Measurements from ENCODE around the gene PAM. TPM values are rescaled to one million over a fixed set of nuclear protein-coding genes. Genes with fewer than 3 reads are reported as not detected.

Gene PAM
- total and polyA plus RNA-seq, 2 of the 8 experiments (the other 6 are each of a cell fraction or from before 2014, with no cell fraction given), result 30.4 to 67.8 TPM

GRCh38 chr5:102869230-102869629, 114.1 kb downstream of the PAM start:
- H2BK120ac ChIP-seq (replicated peaks; ENCODE audit: low read depth, low read length), result no peak overlapping the region
- H3K4ac ChIP-seq (replicated peaks; ENCODE audit: insufficient read length, low read depth, low read length), result no peak overlapping the region
- no peak overlapping the region for H3K56ac ChIP-seq (replicated peaks; ENCODE audit: insufficient read length, low read depth, low read length)
- WGBS, 2 experiments (ENCODE audit: extremely low coverage in 1 of 2, insufficient coverage in 1 of 2, insufficient read length in 1 of 2, insufficient replicate concordance in 2 of 2, low coverage in 1 of 2, low lambda C conversion rate in 2 of 2, missing lambda C conversion rate in 1 of 2), result 94% methylated on average over 1 of the region's 1 CpG; no CpG with 5 or more reads in 1 of the 2 experiments
- H3K36me3 ChIP-seq (ENCODE audit: control insufficient read depth in 2 of 4, insufficient read depth in 4 of 4, low read length in 3 of 4), result no peaks in the 10 kb centered on the region
- H3K4me3 ChIP-seq (ENCODE audit: extremely low read depth in 1 of 4, insufficient read depth in 2 of 4, low read depth in 3 of 4, low read length in 4 of 4), result no peak overlapping the region
- no peaks in the 10 kb centered on the region for H3K9me3 ChIP-seq (ENCODE audit: insufficient read depth in 2 of 2, low read depth in 1 of 2, low read length in 1 of 2)
- no peak overlapping the region for H2AFZ ChIP-seq (ENCODE audit: low read length)
- H4K5ac ChIP-seq (ENCODE audit: insufficient read length, low read depth, low read length), result no peak overlapping the region
- H3K14ac ChIP-seq (ENCODE audit: insufficient read length), result no peak overlapping the region
- DNase-seq (ENCODE audit: low read depth in 1 of 2, low spot score in 2 of 2), result no peak
- TF ChIP-seq E2F6 (IDR thresholded peaks at IDR 0.05) (no peak), BCL11A (IDR thresholded peaks at IDR 0.05; ENCODE audit: low read depth in 2 of 2, low read length in 2 of 2) (no peak), TCF12 (IDR thresholded peaks at IDR 0.05; ENCODE audit: low read depth, low read length) (no peak), CREB1 (IDR thresholded peaks at IDR 0.05) (no peak)
- H4K91ac ChIP-seq (replicated peaks; ENCODE audit: insufficient read length, low read length), result no peak overlapping the region
- H3K4me2 ChIP-seq (ENCODE audit: insufficient read depth in 1 of 2, low read depth in 2 of 2, low read length in 2 of 2), result no peak overlapping the region
- ChIA-PET POLR2A (ENCODE audit: partially characterized antibody) (interaction anchor here (1.0 kb wide), 1 partner anchor 14 kb away, joined by 3 read pairs; no protein-coding TSS in a partner anchor), CTCF (ENCODE audit: partially characterized antibody) (interaction anchor here (0.8 to 2.0 kb wide), 3 partner anchors 9 to 188 kb away, joined by 3 to 5 read pairs (median 4); no protein-coding TSS in a partner anchor)
- no peak overlapping the region for H4K8ac ChIP-seq (ENCODE audit: extremely low read depth, insufficient read depth, low read length)
- H3K27me3 ChIP-seq (replicated peaks in 1 of 4; ENCODE audit: control insufficient read depth in 3 of 4, extremely low read depth in 1 of 4, insufficient read depth in 3 of 4, low read length in 3 of 4), result no peaks in the 10 kb centered on the region
- H3K23ac ChIP-seq (ENCODE audit: insufficient read length), result no peak overlapping the region
- H2AK5ac ChIP-seq (ENCODE audit: low read depth, low read length), result no peak overlapping the region
- H3K9ac ChIP-seq (replicated peaks in 1 of 4; ENCODE audit: extremely low read depth in 1 of 4, low read depth in 3 of 4, low read length in 3 of 4), result no peak overlapping the region
- no peaks in the 10 kb centered on the region for H4K20me1 ChIP-seq (replicated peaks in 1 of 2; ENCODE audit: control insufficient read depth in 1 of 2, insufficient read depth in 2 of 2, low read length in 2 of 2)
- no peaks in the 10 kb centered on the region; the same call in 1 of the 2 replicates for H3K23me2 ChIP-seq (ENCODE audit: low read depth, low read length)
- no peak overlapping the region for H2BK12ac ChIP-seq (ENCODE audit: low read depth, low read length)
- no peak overlapping the region for H2BK15ac ChIP-seq (ENCODE audit: low read length)
- H3K4me1 ChIP-seq (replicated peaks in 1 of 4; ENCODE audit: control insufficient read depth in 3 of 4, insufficient read depth in 4 of 4, low read length in 3 of 4), result peaks cover 2 to 6% (median 4%) of the 10 kb centered on the region in 4 experiments; a peak in 4 of 7 replicates
- no peaks in the 10 kb centered on the region for H3K79me1 ChIP-seq (ENCODE audit: low read depth, low read length)
- no peak overlapping the region for H3K18ac ChIP-seq (ENCODE audit: extremely low read depth, low read length)
- no peak for FAIRE-seq
- no peak overlapping the region for H3K27ac ChIP-seq (ENCODE audit: low read depth, low read length)
- H3K79me2 ChIP-seq (ENCODE audit: control insufficient read depth in 1 of 2, insufficient read depth in 2 of 2, low read length in 2 of 2), result no peaks in the 10 kb centered on the region
- no peak overlapping the region for H2BK5ac ChIP-seq (ENCODE audit: low read depth, low read length)
- no peak overlapping the region for H2BK20ac ChIP-seq (ENCODE audit: low read length)

All from H1 (cell line).